Activated CD8-positive, alpha-beta memory T cell treated with anti-CD3 and anti-CD28 coated beads, Interleukin-2, amount 50 U/mL, for 1 hour (primary cell): ENCODE measurements around the gene TMX3.

ENCODE experiments used
- DNase-seq: peaks from one replicate; pipeline ENCODE4 v3.0.0-alpha.2; 2020; ENCODE audit errors: extremely low read depth

Gene TMX3

GRCh38 chr18:68713131-68713530 lies 1.8 kb downstream of the TMX3 start:
- no peak for DNase-seq

GRCh38 chr18:68707646-68708045 lies 7.3 kb downstream of the TMX3 start:
- DNase-seq: no peak

GRCh38 chr18:68705119-68705518 lies 9.8 kb downstream of the TMX3 start:
- no peak for DNase-seq

DNA sequence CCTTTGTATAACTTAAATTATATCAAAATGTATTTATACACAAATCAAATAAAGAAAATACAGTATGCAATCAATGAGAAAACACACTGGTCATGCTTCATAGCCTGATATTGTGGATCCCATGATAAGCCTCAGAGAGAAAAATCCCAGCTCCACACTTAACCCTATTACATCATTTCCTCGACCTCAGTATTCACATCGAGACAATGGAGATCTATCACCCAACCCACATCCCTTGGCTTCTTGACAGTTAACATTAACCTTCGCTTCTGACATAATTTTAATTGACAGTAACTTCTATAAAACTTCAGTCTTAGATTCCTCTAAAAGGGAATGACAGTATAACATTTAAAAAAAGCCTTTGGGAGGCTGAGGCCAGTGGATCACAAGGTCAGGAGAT lies 11.6 kb downstream of the TMX3 start:
- no peak for DNase-seq

- DNase-seq: no peak
Measured at GRCh38 chr18:68701353-68701752, 13.6 kb downstream of the TMX3 start.

DNA sequence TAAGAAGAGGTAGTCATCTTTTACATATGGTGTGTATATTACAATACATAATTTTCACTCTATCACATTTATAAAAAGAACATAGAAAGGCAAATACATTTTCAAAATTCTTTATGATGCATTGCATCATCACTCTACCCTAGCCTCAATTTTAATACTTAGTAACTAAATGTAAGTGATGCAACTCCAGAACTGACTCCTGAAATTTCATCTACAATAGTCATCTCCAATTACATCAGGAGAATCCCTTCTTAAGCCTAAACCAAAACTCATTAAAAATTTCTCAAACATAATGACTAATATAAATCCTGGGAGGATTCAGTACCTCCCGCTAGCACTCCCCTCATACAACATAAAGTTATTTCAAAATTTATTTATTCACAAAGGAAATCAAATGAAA lies 15.9 kb downstream of the TMX3 start:
- no peak for DNase-seq

GRCh38 chr18:68696937-68697336 lies 18.0 kb downstream of the TMX3 start:
- DNase-seq: no peak

DNA sequence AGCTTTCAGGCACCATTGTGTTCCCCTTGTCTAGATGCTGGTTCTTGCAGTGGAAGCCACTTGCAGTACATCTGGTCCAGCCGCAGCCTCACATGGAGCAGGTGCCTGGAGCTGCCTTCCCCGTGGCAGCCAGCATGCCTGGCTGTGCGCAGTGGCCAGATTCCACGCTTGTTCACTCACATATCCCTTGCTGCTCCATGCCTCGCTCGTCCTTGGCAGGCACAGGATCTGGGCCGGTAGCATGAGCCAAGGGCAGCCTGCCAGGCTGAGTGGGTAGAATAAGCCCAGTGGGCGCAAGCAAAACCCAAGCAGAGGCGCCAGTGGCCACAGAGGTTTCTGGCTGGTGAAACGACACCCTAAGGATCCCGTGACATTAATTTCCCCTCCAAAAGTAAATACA lies 20.6 kb downstream of the TMX3 start:
- no peak for DNase-seq

- DNase-seq: no peak
Measured at GRCh38 chr18:68693091-68693815, 21.7 kb downstream of the TMX3 start.

- DNase-seq: no peak
Measured at GRCh38 chr18:68679528-68679927, 35.4 kb downstream of the TMX3 start.

DNA sequence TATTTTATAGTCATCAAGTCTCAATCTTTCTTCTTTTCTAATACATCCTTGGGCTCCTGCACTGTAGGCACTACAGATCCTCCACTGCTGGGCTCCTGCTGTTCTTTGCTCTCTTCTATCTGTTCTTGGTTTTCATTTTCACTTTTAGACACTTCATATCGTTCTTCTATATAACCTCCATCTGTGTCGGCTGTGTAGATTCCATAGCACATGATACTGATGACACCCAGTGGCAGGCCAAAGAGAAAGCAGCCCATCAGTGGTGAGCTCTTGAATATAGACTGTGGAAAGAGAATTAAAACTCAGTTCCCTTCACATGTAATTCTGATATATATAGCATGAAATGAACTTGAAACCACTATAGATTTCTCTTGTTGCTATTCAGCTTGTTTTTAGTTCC lies 38.0 kb downstream of the TMX3 start:
- no peak for DNase-seq

GRCh38 chr18:68667121-68667520 lies 47.8 kb downstream of the TMX3 start:
- DNase-seq: no peak

DNA sequence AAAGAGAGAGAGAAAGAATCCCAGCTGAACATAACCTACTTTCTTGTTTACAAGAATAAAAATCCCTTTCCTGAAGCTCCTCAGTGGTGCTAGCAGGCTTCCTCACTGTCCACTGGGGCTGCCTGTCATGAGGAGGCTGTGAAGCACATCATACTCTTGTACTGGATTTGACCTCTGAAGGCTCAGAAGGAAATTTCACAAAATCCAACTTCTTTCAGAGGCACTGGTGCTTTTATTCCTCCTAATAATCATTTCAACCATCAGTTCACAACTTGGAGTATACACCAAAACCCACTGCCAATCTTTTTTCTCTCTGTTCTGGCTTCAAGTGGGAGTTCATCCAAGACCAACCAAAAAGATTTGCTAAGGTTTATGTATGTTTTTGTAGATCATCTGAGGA lies 48.5 kb downstream of the TMX3 start:
- DNase-seq: no peak

DNA sequence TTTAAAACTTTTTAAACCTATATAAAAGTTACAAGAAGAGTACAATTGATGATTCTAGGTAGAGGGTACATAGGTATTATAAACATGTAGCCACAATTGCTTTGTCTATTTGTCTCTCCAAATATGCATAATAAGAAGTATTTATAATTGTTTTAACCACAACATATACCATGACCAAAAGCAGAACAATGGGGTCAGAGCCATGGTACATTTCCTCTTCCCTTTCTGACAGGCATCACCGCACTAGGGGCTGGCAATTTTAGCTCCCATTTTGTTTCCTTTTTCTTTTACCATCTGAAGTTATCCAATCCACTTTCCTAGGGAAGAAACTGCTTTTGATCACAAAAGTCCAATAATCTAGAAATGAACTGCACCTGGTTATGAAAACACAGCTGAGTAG lies 49.3 kb downstream of the TMX3 start:
- no peak for DNase-seq

DNA sequence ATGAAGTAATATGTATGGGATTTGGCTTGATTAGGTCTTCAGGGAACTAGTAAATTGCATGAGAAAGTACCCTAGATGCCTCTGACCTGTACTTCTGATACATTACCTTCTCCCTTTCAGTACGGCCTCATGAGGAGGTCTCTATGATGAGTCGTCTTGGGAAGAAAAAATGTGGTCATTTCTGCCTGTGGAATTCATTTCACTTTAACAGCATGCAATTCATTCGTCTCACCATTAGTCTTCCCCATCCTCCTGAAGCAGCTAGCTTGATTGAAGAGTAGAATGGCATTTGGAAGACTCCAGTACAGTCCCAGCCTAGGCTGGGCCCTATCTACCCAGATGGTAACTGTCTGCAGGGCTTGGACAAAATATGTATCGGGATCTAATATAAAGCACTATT lies 52.2 kb downstream of the TMX3 start:
- DNase-seq: no peak

DNA sequence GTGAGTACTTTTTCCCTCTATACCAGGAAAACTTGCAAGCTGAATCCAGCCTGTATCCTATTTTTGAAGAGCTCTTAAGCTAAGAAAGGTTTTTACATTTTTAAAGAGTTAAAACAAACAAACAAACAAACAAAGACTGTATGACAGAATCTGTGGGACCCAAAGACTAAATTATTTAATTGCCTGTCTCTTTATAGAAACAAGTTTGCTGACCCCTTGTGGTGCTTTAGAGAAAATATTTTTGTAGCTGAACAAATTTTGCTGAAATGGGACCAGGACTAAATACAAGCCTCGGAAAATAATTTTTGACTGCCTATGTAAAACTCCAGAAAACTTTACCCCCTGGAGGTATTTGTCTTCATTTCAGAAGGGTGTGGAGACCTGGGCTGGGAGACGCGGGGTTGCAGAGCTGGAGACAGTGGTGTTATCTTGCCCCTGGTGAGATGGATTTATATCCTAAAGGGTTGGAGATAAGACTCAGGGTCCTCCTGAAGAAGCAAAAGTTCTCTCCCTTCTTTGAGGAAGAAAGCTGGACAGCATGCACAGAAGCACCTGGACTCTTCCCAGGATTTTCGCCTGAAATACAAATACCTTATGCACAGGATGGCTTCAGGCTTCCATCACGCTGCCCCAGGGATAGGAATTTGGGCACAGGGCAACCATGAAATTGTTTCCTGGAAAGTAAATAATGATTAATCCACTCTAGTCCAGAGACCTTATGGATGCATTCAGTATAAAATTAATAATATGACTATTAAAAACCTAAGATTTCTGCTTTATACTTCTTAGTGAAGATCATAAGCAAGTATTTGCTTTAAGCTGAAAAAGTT lies 54.3 kb downstream of the TMX3 start:
- no peak for DNase-seq

DNA sequence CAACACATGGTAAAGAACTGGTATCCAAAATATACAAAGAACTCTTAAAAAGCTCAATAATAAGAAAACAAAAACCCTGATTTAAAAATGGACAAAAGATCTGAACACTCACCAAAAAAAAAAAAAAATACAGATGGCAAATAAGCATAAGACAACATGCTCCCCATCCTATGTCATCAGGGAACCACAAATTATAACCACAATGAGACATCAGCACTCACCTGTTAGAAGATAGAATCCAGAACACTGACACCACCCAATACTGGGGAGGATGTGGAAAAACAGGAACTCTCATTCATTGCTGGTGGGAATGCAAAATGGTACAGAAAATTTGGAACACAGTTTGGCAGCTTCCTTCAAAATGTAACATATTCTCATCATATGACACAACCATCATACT lies 66.7 kb downstream of the TMX3 start:
- no peak for DNase-seq

GRCh38 chr18:68642003-68642402 lies 72.9 kb downstream of the TMX3 start:
- DNase-seq: no peak

DNA sequence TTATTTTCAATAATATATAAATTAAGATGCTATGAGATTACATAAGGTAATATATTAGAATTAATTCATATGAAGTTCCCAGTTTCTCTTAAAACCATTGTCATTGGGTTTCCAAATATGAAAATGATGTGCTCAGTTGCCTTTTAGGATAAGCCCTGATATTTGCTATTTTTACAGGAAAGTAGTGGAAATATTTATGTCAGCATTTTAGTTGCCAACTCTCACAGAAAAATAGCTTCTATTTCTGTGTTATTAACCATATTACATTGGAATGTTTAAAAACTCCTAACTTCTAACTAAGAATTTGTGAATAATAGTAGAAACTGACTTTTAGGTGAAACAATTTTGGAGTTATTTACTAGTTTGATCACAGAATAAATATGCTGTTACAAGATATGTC lies 74.0 kb downstream of the TMX3 start:
- DNase-seq: no peak

DNA sequence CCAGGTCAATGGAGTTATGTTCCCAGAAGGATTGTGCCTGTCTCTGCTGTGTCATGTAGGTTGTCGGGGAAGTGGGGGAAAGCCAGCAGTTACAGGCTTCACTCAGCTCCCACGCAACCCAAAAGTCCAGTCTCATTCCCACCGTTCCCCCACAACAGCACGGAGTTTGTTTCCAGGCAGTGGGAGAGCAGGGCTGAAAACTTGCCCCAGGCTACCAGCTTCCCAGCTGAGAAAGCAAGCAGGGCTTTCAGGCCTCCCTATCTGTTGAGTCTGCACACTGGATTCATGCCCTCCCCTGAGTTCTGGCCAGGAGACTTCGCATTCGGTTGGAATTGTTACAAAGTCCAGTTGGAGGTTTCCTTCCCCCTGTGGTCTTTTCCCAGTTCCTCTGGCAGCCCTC lies 76.3 kb downstream of the TMX3 start:
- no peak for DNase-seq

GRCh38 chr18:68627812-68628211 lies 87.1 kb downstream of the TMX3 start:
- DNase-seq: no peak
